K562 (cell line): ENCODE results near the gene SMARCB1. TPM values are rescaled to one million over a fixed set of nuclear protein-coding genes. Genes with fewer than 3 reads are reported as not detected.

Experiments
- ATF6 ChIP-seq: sonication (generic); formaldehyde crosslinking; IDR thresholded peaks from 2 replicates; pipeline ENCODE4 v1.4.0; 2020; ENCODE audit warnings: mild to moderate bottlenecking, missing genetic modification reagents
- CBX8 ChIP-seq: fragments of 200-600 bp; sonication (generic); IDR thresholded peaks from 2 replicates; pipeline ENCODE4 v1.6.1; 2012; ENCODE audit warnings: borderline replicate concordance, mixed run types, low read depth, mild to moderate bottlenecking, moderate library complexity, mixed read lengths, low read length, control low read depth, inconsistent platforms; ENCODE audit not compliant: poor library complexity, severe bottlenecking; ENCODE audit errors: extremely low read depth
- CGGBP1 ChIP-seq: fragments of 250-450 bp; sonication (Bioruptor Pico); IDR thresholded peaks from 2 replicates; pipeline ENCODE4 v1.9.0; 2021; ENCODE audit warnings: mild to moderate bottlenecking
- ELF4 ChIP-seq: fragments of 450-650 bp; formaldehyde crosslinking; IDR thresholded peaks from 2 replicates; pipeline ENCODE4 v1.4.0; 2022; ENCODE audit warnings: missing genetic modification characterization
- GTF2E2 ChIP-seq: fragments of 200-800 bp; sonication (Bioruptor generic); IDR thresholded peaks from 2 replicates; pipeline ENCODE4 v1.6.1; 2016; ENCODE audit warnings: missing genetic modification characterization, missing compliant biosample characterization
- HDAC1 ChIP-seq, 2 experiments: fragments of 450-650 bp; IDR thresholded peaks; 2 replicates each; pipeline ENCODE4 v1.6.1; 2016 to 2017; ENCODE audit warnings: inconsistent platforms in 1 of 2, mild to moderate bottlenecking in 1 of 2, moderate library complexity in 1 of 2
- HOXB6 ChIP-seq: fragments of 250-450 bp; sonication (Bioruptor Pico); IDR thresholded peaks from 2 replicates; pipeline ENCODE4 v1.5.1; 2022; ENCODE audit warnings: mild to moderate bottlenecking, borderline replicate concordance
- NR4A1 ChIP-seq, 2 experiments: fragments of 250-450 bp in 1 of 2; fragments of 450-650 bp in 1 of 2; sonication (Bioruptor Pico) in 1 of 2; IDR thresholded peaks; 2 replicates each; pipeline versions ENCODE4 v1.4.0 to v1.6.1; 2016 to 2020; ENCODE audit warnings: mild to moderate bottlenecking in 2 of 2, missing compliant biosample characterization in 1 of 2, missing genetic modification characterization in 1 of 2, moderate library complexity in 1 of 2
- TEAD2 ChIP-seq: fragments of 450-650 bp; IDR thresholded peaks from 2 replicates; pipeline ENCODE4 v1.6.1; 2016; ENCODE audit warnings: missing genetic modification characterization, control low read depth, missing compliant biosample characterization
- TSHZ1 ChIP-seq: fragments of 250-450 bp; sonication (Bioruptor Pico); IDR thresholded peaks from 2 replicates; pipeline ENCODE4 v1.4.0; 2020; ENCODE audit warnings: mild to moderate bottlenecking, moderate library complexity
- YY1 ChIP-seq, 3 experiments: IDR thresholded peaks; 2 replicates each; pipeline ENCODE4 v1.6.1; 2011; ENCODE audit warnings: low read length in 2 of 3, mild to moderate bottlenecking in 2 of 3, moderate library complexity in 2 of 3, borderline replicate concordance in 1 of 3, control low read depth in 1 of 3, low read depth in 1 of 3; ENCODE audit not compliant: insufficient read depth in 3 of 3, insufficient replicate concordance in 2 of 3, control insufficient read depth in 1 of 3, insufficient read length in 1 of 3; ENCODE audit errors: extremely low read depth in 1 of 3
- ZBED1 ChIP-seq: IDR thresholded peaks from 2 replicates; pipeline ENCODE4 v1.6.1; 2014
- ZNF584 ChIP-seq: fragments of 200-800 bp; sonication (Bioruptor generic); IDR thresholded peaks from 2 replicates; pipeline ENCODE4 v1.6.1; 2016; ENCODE audit warnings: low read depth, mild to moderate bottlenecking, missing genetic modification characterization, missing compliant biosample characterization
- ZNF609 ChIP-seq: sonication (generic); formaldehyde crosslinking; IDR thresholded peaks from 2 replicates; pipeline ENCODE4 v1.8.1; 2023; ENCODE audit warnings: missing genetic modification reagents, mild to moderate bottlenecking, borderline replicate concordance
- polyA plus RNA-seq, 8 experiments: library from polyadenylated mRNA; depleted of rRNA in 4 of 8; stranded (reverse) in 5 of 8; unstranded in 3 of 8; fragments of >200 nt; fragmentation: Nextera tagmentation in 2 of 8; fragmentation: Illumina TruSeq in 1 of 8; extraction: Ambion mirVana in 2 of 8; extraction: Trizol in 1 of 8; gene quantifications; 2 replicates each; pipeline versions ENCODE4 v1.2.1 to v1.2.3, GENCODE V29; 2011 to 2014; ENCODE audit warnings: inconsistent platforms in 1 of 8, missing spikeins in 1 of 8
- total RNA-seq, 7 experiments: library from RNA; depleted of rRNA in 6 of 7; stranded (reverse); fragments of >200 nt in 6 of 7; fragmentation: Illumina TruSeq in 2 of 7; extraction: Trizol in 2 of 7; gene quantifications; 2 replicates each; pipeline versions ENCODE4 v1.2.1 to v1.2.3, GENCODE V29; 2011 to 2021; ENCODE audit warnings: low replicate concordance in 1 of 7

SMARCB1 gene
- total and polyA plus RNA-seq, 9 of the 15 experiments (the other 6 are each of a cell fraction or from before 2014, with no cell fraction given) = 1.2 to 113 (median 65.4) TPM

GRCh38 chr22:23838681-23839468 is 52.1 kb downstream of the SMARCB1 start, which contains the start of gene DERL3 (continued):
- no peak for TF ChIP-seq CGGBP1 (CRISPR knock-in tag)
- TF ChIP-seq NR4A1 (CRISPR knock-in tag; IDR thresholded peaks at IDR 0.05) = no peak
- no peak for TF ChIP-seq NR4A1 (tag; IDR thresholded peaks at IDR 0.05)
- TF ChIP-seq ZBED1 = no peak
- no peak for TF ChIP-seq YY1 (IDR thresholded peaks at IDR 0.05; ENCODE audit: borderline replicate concordance in 1 of 3, control insufficient read depth in 1 of 3, extremely low read depth in 1 of 3, insufficient read depth in 3 of 3, insufficient read length in 1 of 3, insufficient replicate concordance in 2 of 3, low read depth in 1 of 3, low read length in 2 of 3)
- TF ChIP-seq HOXB6 (CRISPR knock-in tag) = no peak
- TF ChIP-seq HDAC1 (IDR thresholded peaks at IDR 0.05) = peak in 1 of 2 experiments; percentile 98; a peak in 2 of 4 replicates
- TF ChIP-seq ATF6 (CRISPR knock-in tag) = peak; percentile 87; the same call in 1 of the 2 replicates
- no peak for TF ChIP-seq CBX8
- TF ChIP-seq GTF2E2 (tag) = no peak
- TF ChIP-seq ZNF584 (CRISPR knock-in tag) = no peak
- no peak for TF ChIP-seq ELF4 (CRISPR knock-in tag)
- TF ChIP-seq ZNF609 = no peak
- no peak for TF ChIP-seq TEAD2 (tag)
- no peak for TF ChIP-seq TSHZ1 (CRISPR knock-in tag)
